Measurements from ENCODE around the gene CRYGS. TPM values are rescaled to one million over a fixed set of nuclear protein-coding genes. Genes with fewer than 3 reads are reported as not detected.

CRYGS gene
- polyA plus RNA-seq, 2 of the 4 experiments (the other 2 are of a cell fraction), result 0.65 to 2.5 TPM

- CTCF ChIA-PET, result no interaction called here
These were observed 46.6 kb downstream of the CRYGS start for GRCh38 chr3:186497608-186498007.

GRCh38 chr3:186496635-186497034, 47.5 kb downstream of the CRYGS start:
- no peak for FAIRE-seq
- no peak for DNase-seq (ENCODE audit: low read depth in 1 of 2, low spot score in 1 of 2)
- Histone ChIP-seq H3K27ac (no peak overlapping the region), H3K4me2 (no peak overlapping the region), H3K4me1 (no peaks in the 10 kb centered on the region), H3K9me3 (no peaks in the 10 kb centered on the region), H3K4me3 (no peak overlapping the region)
- ChIA-PET POLR2A (no interaction called here), CTCF (interaction anchor here (1.1 kb wide), 1 partner anchor 12 kb away, joined by 3 read pairs; no protein-coding TSS in a partner anchor)
- TF ChIP-seq ZFP36 (IDR thresholded peaks at IDR 0.05; ENCODE audit: borderline replicate concordance, partially characterized antibody) (no peak), RCOR1 (IDR thresholded peaks at IDR 0.05; ENCODE audit: low read depth, low read length) (no peak), ESRRA (IDR thresholded peaks at IDR 0.05; ENCODE audit: borderline replicate concordance, low read length) (no peak), HES2 (IDR thresholded peaks at IDR 0.05) (no peak), MYC (IDR thresholded peaks at IDR 0.05; ENCODE audit: borderline replicate concordance, low read length) (no peak), RNF2 (IDR thresholded peaks at IDR 0.05; ENCODE audit: borderline replicate concordance, low read depth) (no peak), CBX8 (IDR thresholded peaks at IDR 0.05) (no peak), HDAC2 (IDR thresholded peaks at IDR 0.05) (no peak), ATOH8 (CRISPR knock-in tag; IDR thresholded peaks at IDR 0.05; ENCODE audit: low read depth) (no peak), CBX2 (IDR thresholded peaks at IDR 0.05; ENCODE audit: borderline replicate concordance, low read depth) (no peak), CTCF (IDR thresholded peaks at IDR 0.05) (no peak), CHD4 (IDR thresholded peaks at IDR 0.05; ENCODE audit: borderline replicate concordance) (no peak), FOSB (CRISPR knock-in tag; IDR thresholded peaks at IDR 0.05) (no peak), POLR2A (IDR thresholded peaks at IDR 0.05; ENCODE audit: low read length) (no peak), EHF (CRISPR knock-in tag; IDR thresholded peaks at IDR 0.05) (no peak), ZC3H11A (IDR thresholded peaks at IDR 0.05) (no peak), NFE2L2 (conservative IDR thresholded peaks at IDR 0.05; ENCODE audit: low read length) (no peak), USF2 (IDR thresholded peaks at IDR 0.05) (no peak)
- ATAC-seq, result no peak

More at GRCh38 chr3:186497608-186498007, 46.6 kb downstream of the CRYGS start:
- H3K4me2 ChIP-seq, result no peak overlapping the region
- TF ChIP-seq CBX8 (IDR thresholded peaks at IDR 0.05) (no peak), JUN (IDR thresholded peaks at IDR 0.05) (no peak), E2F6 (IDR thresholded peaks at IDR 0.05; ENCODE audit: borderline replicate concordance, low read depth) (no peak), SREBF2 (IDR thresholded peaks at IDR 0.05) (no peak), RAD21 (conservative IDR thresholded peaks at IDR 0.05 in 1 of 2, IDR thresholded peaks at IDR 0.05 in 1 of 2) (no peak), MAZ (IDR thresholded peaks at IDR 0.05; ENCODE audit: borderline replicate concordance, low read depth, low read length) (no peak)
- no peak for FAIRE-seq
- 50% methylated on average over 2 of the region's 4 CpGs for WGBS (ENCODE audit: missing lambda C conversion rate)
- no peaks in the 10 kb centered on the region for H3K9me3 ChIP-seq
- no peak overlapping the region for H3K4me3 ChIP-seq
- POLR2A ChIA-PET, result no interaction called here
- DNase-seq (ENCODE audit: low read depth in 1 of 2, low spot score in 1 of 2), result no peak
- H3K27ac ChIP-seq, result no peak overlapping the region
- H3K4me1 ChIP-seq, result no peaks in the 10 kb centered on the region
- ATAC-seq, result no peak

Data from A549 (cell line).